HAP-1 (cell line): ENCODE data around the gene C13orf42.
A peak's percentile ranks its signal among the peaks of the same experiment; 100 is the strongest.
"Not testable (repeated sequence)": the region's sequence is repeated elsewhere in the genome, so short reads cannot be mapped to it uniquely, and the experiment has no call there.

Experiments
- DNase-seq, 2 experiments: peaks; one replicate each; pipeline ENCODE4 v3.0.0-alpha.2; 2016 to 2020; ENCODE audit warnings: low spot score in 2 of 2
- H3K27me3 ChIP-seq: fragments of 250-450 bp; sonication (Bioruptor Pico); 2 replicates; pipeline ENCODE4 v1.5.1; 2020; ENCODE audit warnings: low read depth, mild to moderate bottlenecking, moderate library complexity
- H3K36me3 ChIP-seq: fragments of 250-450 bp; sonication (Bioruptor Pico); replicated peaks from 2 replicates; pipeline ENCODE4 v1.5.1; 2020; ENCODE audit warnings: mild to moderate bottlenecking
- H3K4me1 ChIP-seq: fragments of 250-450 bp; sonication (Bioruptor Pico); 2 replicates; pipeline ENCODE4 v1.5.1; 2020; ENCODE audit warnings: mild to moderate bottlenecking
- H3K4me3 ChIP-seq: fragments of 250-450 bp; sonication (Bioruptor Pico); 2 replicates; pipeline ENCODE4 v1.5.1; 2020; ENCODE audit warnings: mild to moderate bottlenecking, moderate library complexity
- H3K9me3 ChIP-seq: fragments of 250-450 bp; sonication (Bioruptor Pico); 2 replicates; pipeline ENCODE4 v1.5.1; 2020; ENCODE audit warnings: mild to moderate bottlenecking, moderate library complexity
- in situ Hi-C: fragments of 300-500 bp; cut with MboI; formaldehyde crosslinking; loops from 3 replicates; pipeline ENCODE4 v1.14.3; 2020; ENCODE audit warnings: low sequenced_read_pairs, inconsistent platforms, mixed read lengths

Gene C13orf42

DNA sequence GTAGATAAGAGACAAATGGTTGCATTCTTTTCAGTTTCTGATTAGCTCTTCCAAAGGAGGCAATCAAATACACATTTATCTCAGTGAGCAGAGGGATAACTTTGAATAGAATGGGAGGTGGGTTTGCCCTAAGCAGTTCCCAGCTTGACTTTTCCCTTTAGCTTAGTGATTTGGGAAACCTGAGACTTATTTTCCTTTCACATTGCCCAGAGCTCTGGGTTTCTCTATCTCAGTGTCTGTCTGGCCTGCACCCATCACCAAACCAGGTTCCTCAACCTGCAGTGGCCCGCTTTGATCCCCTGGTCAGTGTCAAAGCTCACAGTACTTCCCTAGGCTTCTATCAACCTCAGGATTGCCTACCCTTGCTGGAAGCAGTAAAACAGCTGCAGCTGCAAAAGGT is 35.6 kb upstream of the C13orf42 start:
- H3K4me3 ChIP-seq, result no peak overlapping the region
- H3K36me3 ChIP-seq, result peaks cover 2% of the 10 kb centered on the region; the same call in 1 of the 2 replicates
- H3K27me3 ChIP-seq, result no peaks in the 10 kb centered on the region
- no peak for DNase-seq
- in situ Hi-C loops, result loop anchor here (5.0 kb wide), 1 partner anchor 141 kb away; no protein-coding TSS in a partner anchor
- H3K9me3 ChIP-seq, result no peaks in the 10 kb centered on the region
- H3K4me1 ChIP-seq, result peaks cover 8% of the 10 kb centered on the region

DNA sequence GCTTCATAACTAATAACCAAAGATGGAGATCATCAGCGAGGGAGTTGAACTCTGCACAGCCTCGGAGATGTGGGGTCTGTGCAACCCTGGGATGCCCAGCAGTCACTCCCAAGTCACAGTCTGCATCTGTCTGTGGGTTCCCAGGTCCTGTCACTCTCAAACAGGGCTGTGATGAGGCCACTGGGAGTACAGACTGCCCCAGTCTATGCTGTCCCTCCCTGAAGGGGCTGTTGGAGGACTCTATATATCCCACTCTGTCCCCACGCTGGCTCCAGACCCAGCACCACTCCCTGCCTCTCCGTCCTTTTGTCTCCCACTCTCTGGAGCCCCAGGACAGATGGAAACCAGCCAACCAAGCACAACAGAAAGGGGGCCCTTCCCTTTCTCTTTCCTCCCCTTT is 26.2 kb upstream of the C13orf42 start:
- in situ Hi-C loops, result no loop called here
- Histone ChIP-seq H3K9me3 (no peaks in the 10 kb centered on the region), H3K27me3 (no peaks in the 10 kb centered on the region), H3K4me3 (no peak overlapping the region), H3K4me1 (0 out of 2 replicates have a peak, but pooled peaks cover 2% of the 10 kb centered on the region), H3K36me3 (no peaks in the 10 kb centered on the region)
- no peak for DNase-seq

DNA sequence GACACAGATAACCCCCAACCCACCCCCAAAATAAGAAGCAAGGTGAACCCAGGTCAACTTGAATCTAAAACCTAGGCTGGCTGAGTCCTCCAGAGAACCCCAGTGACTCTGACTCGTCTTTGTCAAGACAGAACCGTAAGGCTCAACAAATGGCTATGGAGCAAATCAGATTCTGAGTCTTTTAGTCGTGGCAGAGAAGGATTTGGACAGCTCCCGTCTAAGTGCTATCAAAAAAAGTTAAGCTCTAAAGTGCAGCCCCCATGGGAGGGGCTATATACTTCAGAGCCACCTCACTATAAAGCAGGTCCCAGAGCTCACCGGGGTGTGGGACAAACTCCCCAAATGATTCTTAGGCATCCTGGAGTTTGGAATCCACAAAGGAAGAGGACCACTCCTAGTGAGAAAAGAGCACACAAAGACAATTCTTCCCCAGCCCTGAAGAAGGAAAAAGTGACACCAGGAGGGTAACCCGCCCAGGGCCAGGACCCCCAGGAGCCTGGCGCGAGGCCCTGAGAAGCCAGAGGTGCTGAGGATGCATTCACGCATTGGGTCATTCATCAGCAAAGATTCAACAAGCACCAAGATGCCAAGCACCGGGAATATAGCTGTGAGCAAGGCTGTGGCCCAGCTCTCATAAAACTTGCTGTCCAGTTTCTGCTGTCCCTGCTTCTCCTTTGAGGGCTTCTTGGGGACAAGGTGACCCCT is 25.4 kb upstream of the C13orf42 start:
- in situ Hi-C loops, result no loop called here
- H3K27me3 ChIP-seq, result no peaks in the 10 kb centered on the region; the same call in 1 of the 2 replicates
- 0 out of 2 replicates have a peak, but pooled peaks cover 2% of the 10 kb centered on the region for H3K4me1 ChIP-seq
- 0 out of 2 replicates have a peak, but pooled peaks cover 2% of the 10 kb centered on the region for H3K9me3 ChIP-seq
- DNase-seq, result no peak
- no peaks in the 10 kb centered on the region for H3K36me3 ChIP-seq
- H3K4me3 ChIP-seq, result no peak overlapping the region

DNA sequence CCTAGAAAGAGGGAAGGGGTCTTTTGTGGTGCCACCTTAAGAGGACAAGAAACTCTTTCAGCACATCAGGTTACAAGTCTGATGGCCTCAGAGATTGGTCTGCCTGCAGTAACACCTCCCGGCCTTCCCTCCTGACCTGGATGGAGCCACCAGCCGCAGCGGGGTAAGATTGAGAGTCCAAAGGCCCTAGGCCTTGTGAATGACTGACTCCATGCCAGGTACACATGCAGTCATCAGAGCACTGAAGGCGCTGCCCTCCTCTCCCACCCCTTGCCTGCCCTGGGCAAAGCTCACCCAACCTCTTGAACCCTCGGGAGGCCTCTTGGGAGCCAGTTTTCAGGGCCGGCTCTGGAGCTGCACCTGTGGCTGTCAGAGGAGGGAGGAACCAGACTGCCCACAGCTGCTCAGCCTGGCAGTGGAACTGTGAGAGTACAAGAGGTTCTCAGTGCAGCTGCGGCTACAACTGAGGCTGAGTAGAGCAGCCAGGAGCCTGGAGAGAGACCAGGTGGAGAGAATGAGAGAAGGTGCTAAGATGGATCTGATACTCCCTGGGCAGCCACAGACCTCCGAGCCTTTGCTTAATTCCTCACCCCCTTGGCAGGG is 23.8 kb upstream of the C13orf42 start:
- peaks cover 13% of the 10 kb centered on the region for H3K9me3 ChIP-seq
- in situ Hi-C loops, result no loop called here
- no peaks in the 10 kb centered on the region for H3K36me3 ChIP-seq
- 0 out of 2 replicates have a peak, but pooled peaks cover 2% of the 10 kb centered on the region for H3K4me1 ChIP-seq
- DNase-seq, result no peak
- H3K4me3 ChIP-seq, result no peak overlapping the region
- no peaks in the 10 kb centered on the region; the same call in 1 of the 2 replicates for H3K27me3 ChIP-seq

DNA sequence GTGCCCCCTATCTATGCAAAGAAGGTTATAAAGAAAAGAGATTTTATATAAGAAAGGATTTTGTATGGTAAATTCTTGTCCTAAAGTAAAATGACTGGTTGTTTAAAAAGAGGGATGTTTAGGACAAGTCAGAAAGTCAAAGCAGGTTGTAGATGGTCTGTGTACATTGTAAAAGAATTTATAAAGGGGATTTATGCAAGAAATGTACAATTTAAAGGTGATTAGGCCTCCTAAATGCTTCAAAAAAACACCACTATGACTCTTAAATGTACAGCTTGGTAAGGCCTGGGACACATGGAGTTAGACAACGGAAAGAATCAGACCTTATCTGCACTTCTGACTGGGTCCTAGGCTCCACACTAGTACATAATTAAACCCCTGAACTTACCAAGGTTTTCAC is 19.3 kb upstream of the C13orf42 start:
- peaks cover 13% of the 10 kb centered on the region for H3K9me3 ChIP-seq
- no peak overlapping the region for H3K4me3 ChIP-seq
- H3K4me1 ChIP-seq, result 0 out of 2 replicates have a peak, but pooled peaks cover 2% of the 10 kb centered on the region
- no peaks in the 10 kb centered on the region; the same call in 1 of the 2 replicates for H3K27me3 ChIP-seq
- in situ Hi-C loops, result no loop called here
- no peak for DNase-seq
- peaks cover 3% of the 10 kb centered on the region for H3K36me3 ChIP-seq

DNA sequence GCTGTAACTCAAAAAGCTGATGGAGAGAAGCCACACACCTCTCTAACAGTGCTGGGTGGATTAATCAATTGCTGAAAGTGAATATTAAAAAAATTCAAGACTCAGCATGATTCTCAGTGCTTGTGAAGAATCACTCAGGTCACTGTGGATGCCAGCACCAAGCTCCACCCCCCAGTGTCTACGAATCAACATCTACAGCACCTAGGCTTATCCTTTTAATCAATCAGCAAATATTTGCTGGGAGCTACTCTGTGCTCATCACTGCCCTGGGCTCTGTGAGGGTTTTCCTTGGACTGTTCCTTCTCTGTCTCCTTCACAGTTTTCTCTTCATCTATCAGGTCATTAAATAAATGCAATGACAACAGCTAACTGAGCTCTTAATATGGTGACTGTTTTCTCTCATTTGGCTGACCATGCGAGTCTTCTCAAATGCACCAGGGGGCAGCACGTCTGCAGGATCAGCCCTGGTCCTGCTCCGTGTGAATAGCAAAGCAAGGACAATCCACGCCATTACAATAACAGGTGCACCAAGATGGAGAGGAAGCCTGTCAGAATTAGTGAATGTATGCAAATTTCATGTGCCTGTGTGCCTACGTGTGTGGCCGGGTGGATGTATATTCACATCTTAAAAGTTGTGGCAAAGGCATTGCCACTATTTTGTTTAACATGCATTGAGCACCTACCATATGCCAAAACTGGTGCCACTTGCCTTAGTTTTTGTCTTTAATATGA is 14.6 kb upstream of the C13orf42 start:
- Histone ChIP-seq H3K9me3 (peaks cover 5% of the 10 kb centered on the region), H3K4me3 (no peak overlapping the region), H3K4me1 (no peaks in the 10 kb centered on the region), H3K36me3 (peaks cover 3% of the 10 kb centered on the region), H3K27me3 (no peaks in the 10 kb centered on the region)
- peak; percentile 78 to 79 for DNase-seq
- in situ Hi-C loops, result loop anchor here (10.0 kb wide), 1 partner anchor 169 kb away; no protein-coding TSS in a partner anchor

DNA sequence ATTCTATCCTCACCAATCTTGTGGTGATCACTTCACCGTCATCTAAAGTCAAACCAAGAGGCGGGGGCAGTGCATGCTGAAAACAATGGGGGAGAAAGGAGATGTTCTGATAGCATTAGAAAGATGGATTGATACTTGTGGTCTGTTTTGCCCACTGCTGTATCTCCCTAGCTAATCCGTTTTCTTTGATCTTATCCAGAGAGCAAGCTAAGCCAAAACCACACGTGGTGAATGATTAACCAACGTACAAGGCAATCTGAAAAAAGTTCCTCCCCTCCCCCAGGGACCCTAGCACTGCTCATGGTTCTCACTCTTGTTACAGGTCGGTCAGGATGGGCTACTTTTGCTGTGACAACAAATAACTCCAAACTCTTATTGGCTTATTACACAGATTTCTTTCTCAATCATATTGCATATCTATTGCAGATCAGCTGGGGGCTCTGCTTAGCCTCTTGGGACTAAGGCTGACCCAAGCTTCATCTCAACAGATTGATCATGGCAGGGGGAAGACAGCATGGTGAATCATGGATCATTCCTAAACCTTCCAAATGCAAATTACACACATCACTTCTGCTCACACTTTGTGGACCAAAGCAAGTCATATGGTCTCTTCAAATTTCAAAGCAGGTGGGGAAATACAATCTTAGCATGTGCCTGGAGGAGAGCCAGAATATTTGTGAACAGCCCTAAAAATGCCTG is 11.9 kb upstream of the C13orf42 start:
- Histone ChIP-seq H3K4me3 (no peak overlapping the region), H3K36me3 (no peaks in the 10 kb centered on the region), H3K4me1 (no peaks in the 10 kb centered on the region), H3K27me3 (no peaks in the 10 kb centered on the region), H3K9me3 (0 out of 2 replicates have a peak, but pooled peaks cover 2% of the 10 kb centered on the region)
- in situ Hi-C loops, result loop anchor here (10.0 kb wide), 1 partner anchor 172 kb away; no protein-coding TSS in a partner anchor
- no peak for DNase-seq

DNA sequence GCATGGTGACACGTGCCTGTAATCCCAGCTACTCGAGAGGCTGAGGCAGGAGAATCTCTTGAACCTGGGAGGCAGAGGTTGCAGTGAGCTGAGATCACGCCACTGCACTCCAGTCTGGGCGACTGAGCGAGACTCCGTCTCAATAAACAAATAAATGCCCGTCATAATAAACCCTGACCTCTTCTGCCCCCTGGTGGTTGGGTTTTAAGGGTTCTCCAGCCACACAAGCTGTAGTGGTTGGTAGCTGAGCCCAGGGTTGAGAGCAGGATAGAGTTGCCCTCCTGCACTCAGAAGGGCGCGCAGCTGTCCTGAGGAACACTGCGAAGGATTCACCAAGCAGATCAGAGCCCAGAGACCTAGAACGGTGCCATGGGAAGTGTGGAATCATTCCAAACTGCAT is 9.8 kb upstream of the C13orf42 start:
- peak in 1 of 2 experiments; percentile 42 for DNase-seq
- H3K4me1 ChIP-seq, H3K27me3 ChIP-seq, H3K4me3 ChIP-seq, H3K36me3 ChIP-seq, H3K9me3 ChIP-seq: not testable (repeated sequence)
- in situ Hi-C loops, result loop anchor here (10.0 kb wide), 1 partner anchor 174 kb away; no protein-coding TSS in a partner anchor

DNA sequence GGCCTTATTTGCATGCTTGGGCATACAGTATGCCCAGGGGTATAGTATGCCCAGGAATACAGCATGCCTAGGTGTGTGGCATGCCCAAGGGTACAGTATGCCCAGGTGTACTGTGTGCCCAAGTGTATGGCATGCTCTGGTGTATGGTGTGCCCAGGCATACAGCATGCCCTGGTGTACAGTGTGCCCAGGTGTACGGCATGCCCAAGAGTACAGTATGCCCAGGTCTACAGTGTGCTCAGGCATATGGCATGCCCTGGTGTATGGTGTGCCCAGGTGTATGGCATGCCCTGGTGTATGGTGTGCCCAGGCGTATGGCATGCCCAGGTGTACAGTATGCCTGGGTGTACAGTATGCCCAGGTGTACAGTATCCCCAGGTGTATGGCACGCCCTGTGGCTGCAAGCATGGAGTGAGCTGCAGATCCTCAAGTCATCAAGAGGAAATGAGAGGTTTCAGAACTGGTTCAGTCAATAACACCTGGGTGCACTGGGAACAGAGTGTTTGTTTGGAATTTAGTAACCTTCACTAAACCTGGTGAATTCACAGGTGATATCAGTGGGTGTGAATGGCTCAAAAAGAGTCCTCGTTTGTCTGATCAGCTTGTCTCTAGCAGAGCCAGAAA is 7.8 kb upstream of the C13orf42 start:
- Histone ChIP-seq H3K27me3 (no peaks in the 10 kb centered on the region), H3K4me3 (no peak overlapping the region), H3K4me1 (no peaks in the 10 kb centered on the region)

DNA sequence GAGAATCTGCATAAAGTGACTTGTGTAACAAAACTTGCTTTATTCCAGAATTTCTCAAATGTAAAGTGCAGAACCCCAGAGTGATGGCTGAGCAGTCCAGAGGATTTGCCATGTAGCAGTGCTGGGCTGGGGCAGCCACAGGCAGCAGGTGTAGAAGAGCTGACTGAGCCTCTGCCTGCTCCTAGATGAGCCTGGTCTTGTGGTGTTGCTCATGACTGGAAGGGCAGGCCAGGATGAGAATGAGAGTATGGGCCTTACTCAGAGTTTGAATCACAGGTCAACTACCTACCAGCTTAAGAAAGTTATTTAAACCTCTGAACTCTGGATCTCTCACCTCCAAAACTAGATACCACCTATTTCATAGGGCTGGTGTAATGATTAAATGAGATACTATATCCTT is 2.9 kb upstream of the C13orf42 start:
- in situ Hi-C loops, result loop anchor here (10.0 kb wide), 1 partner anchor 681 kb away; no protein-coding TSS in a partner anchor
- DNase-seq, result no peak
- Histone ChIP-seq H3K4me3 (no peak overlapping the region), H3K27me3 (no peaks in the 10 kb centered on the region), H3K9me3 (peaks cover 6% of the 10 kb centered on the region; the same call in 1 of the 2 replicates), H3K4me1 (no peaks in the 10 kb centered on the region), H3K36me3 (no peaks in the 10 kb centered on the region)

More for the DNA sequence above, 7.8 kb upstream of the C13orf42 start:
- Histone ChIP-seq H3K36me3 (no peaks in the 10 kb centered on the region), H3K9me3 (peaks cover 6% of the 10 kb centered on the region; the same call in 1 of the 2 replicates)
- in situ Hi-C loops, result loop anchor here (10.0 kb wide), 1 partner anchor 676 kb away; no protein-coding TSS in a partner anchor
- no peak for DNase-seq

DNA sequence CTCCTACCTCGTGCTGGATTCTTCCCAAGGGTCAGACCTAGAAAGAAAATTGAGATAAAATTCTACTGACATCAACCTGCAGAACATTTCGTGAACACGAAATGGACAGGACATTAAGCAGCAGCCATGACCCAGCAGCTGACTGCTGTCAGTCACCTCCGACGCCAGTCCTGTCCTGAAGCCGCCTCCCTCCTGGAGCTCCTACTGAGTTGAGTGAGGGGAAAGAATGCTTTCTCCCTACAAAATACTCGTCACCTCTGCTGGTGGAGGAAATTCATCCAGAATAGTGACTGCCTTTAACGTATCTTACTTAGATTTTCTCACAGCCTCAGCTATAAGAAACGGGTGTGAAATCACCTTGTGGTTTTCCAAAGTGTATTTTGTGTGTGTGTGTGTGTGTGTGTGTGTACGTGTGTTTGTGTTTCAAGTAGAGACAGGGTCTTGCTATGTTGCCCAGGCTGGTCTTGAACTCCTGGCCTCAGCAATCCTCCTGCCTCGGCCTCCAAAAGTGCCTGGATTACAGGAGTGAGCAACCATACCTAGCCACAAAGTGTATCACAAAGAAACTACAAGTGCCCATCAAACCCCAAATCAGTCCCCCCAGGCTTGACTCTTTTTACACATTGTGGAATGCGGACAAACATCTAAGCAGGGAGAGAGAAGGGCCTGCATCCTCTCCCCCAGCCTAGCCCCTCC is 2.3 kb upstream of the C13orf42 start:
- no peaks in the 10 kb centered on the region for H3K4me1 ChIP-seq
- H3K9me3 ChIP-seq, result peaks cover 6% of the 10 kb centered on the region; the same call in 1 of the 2 replicates
- DNase-seq, result no peak
- in situ Hi-C loops, result loop anchor here (10.0 kb wide), 1 partner anchor 681 kb away; no protein-coding TSS in a partner anchor
- H3K27me3 ChIP-seq, result no peaks in the 10 kb centered on the region
- H3K36me3 ChIP-seq, result no peaks in the 10 kb centered on the region
- H3K4me3 ChIP-seq, result no peak overlapping the region

DNA sequence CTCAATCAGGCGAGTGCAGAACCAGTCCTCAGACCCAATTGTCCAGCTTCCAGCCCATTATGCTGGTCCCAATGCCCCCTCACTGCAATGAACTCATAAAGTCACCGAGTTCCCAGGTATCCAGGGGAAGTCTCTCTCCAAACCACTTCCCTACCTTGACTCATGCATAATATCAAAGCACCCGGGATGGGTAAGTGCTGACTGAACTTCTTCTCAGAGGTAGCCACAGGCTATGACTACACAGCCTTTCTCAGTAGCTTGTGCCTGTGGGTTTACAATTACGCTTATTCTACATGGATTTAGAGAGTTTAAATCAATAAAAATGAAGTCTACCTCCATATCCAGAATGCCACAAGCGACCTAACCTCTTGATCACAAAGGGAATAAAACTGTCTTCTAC is 1.7 kb upstream of the C13orf42 start:
- Histone ChIP-seq H3K4me1 (no peaks in the 10 kb centered on the region), H3K4me3 (no peak overlapping the region), H3K9me3 (peaks cover 2% of the 10 kb centered on the region; the same call in 1 of the 2 replicates), H3K27me3 (no peaks in the 10 kb centered on the region), H3K36me3 (no peaks in the 10 kb centered on the region)
- in situ Hi-C loops, result loop anchor here (10.0 kb wide), 1 partner anchor 682 kb away; no protein-coding TSS in a partner anchor
- DNase-seq, result no peak
